Natural killer cell (primary cell): ENCODE measurements around the gene CWC15. TPM values are rescaled to one million over a fixed set of nuclear protein-coding genes. Genes with fewer than 3 reads are reported as not detected.

Source experiments
- ATAC-seq, 3 donors: fragments of 150-1000 bp in 2 of 3; fragments of 200-7000 bp in 1 of 3; cut with Tn5 transposase; 1 replicate in 1 of 3; 2 replicates in 2 of 3; pipeline ENCODE4 v1.10.0; 2021; ENCODE audit warnings: mild to moderate bottlenecking in 2 of 3, moderate library complexity in 2 of 3
- DNase-seq, 2 donors: peaks; one replicate each; pipeline versions ENCODE4 v3.0.0 to v3.0.0-alpha.2; 2013 to 2021; ENCODE audit warnings: mixed read lengths in 1 of 2
- H3K27ac ChIP-seq: one replicate; pipeline ENCODE4 v1.5.1; 2013; ENCODE audit warnings: mild to moderate bottlenecking, low read length
- H3K27me3 ChIP-seq: one replicate; pipeline ENCODE4 v1.6.1; 2013; ENCODE audit warnings: low read length; ENCODE audit not compliant: control insufficient read depth, insufficient read depth
- H3K36me3 ChIP-seq: one replicate; pipeline ENCODE4 v1.6.1; 2013; ENCODE audit warnings: low read length; ENCODE audit not compliant: control insufficient read depth, insufficient read depth
- H3K4me1 ChIP-seq: one replicate; pipeline ENCODE4 v1.6.1; 2013; ENCODE audit warnings: low read length; ENCODE audit not compliant: control insufficient read depth, insufficient read depth
- H3K4me3 ChIP-seq: one replicate; pipeline ENCODE4 v1.5.1; 2013; ENCODE audit warnings: low read length
- H3K9me3 ChIP-seq: one replicate; pipeline ENCODE4 v1.6.1; 2013; ENCODE audit warnings: low read length; ENCODE audit not compliant: control insufficient read depth, insufficient read depth
- H3K27ac Mint-ChIP-seq, 2 donors: one replicate each; pipeline ENCODE4 v1.8.0; 2022; ENCODE audit warnings: mild to moderate bottlenecking in 2 of 2, mixed read lengths in 2 of 2, moderate library complexity in 1 of 2
- H3K27me3 Mint-ChIP-seq, 2 donors: one replicate each; pipeline ENCODE4 v1.8.0; 2022; ENCODE audit warnings: low read depth in 2 of 2, mixed read lengths in 2 of 2
- H3K36me3 Mint-ChIP-seq: one replicate; pipeline ENCODE4 v1.8.0; 2022; ENCODE audit warnings: mixed read lengths
- H3K4me1 Mint-ChIP-seq, 2 donors: one replicate each; pipeline ENCODE4 v1.8.0; 2022; ENCODE audit warnings: mixed read lengths in 2 of 2
- H3K4me3 Mint-ChIP-seq: one replicate; pipeline ENCODE4 v1.8.0; 2022; ENCODE audit warnings: mild to moderate bottlenecking, moderate library complexity, mixed read lengths
- H3K9me3 Mint-ChIP-seq, 2 donors: one replicate each; pipeline ENCODE4 v1.8.0; 2022; ENCODE audit warnings: mixed read lengths in 2 of 2
- CTCF ChIP-seq: fragments of 200-600 bp; IDR thresholded peaks from one replicate; pipeline ENCODE4 v1.8.0; 2022; ENCODE audit warnings: antibody characterized with exemption
- WGBS: methylation state at CpG from one replicate; pipeline ENCODE4 v1.1.7; 2013; ENCODE audit warnings: missing lambda C conversion rate; ENCODE audit not compliant: insufficient coverage; 5-methylcytosine and 5-hydroxymethylcytosine counted together
- intact Hi-C: fragments of 100-400 bp; cut with micrococcal nuclease; formaldehyde crosslinking; loops from one replicate; pipeline ENCODE4 v1.14.2; 2022
- total RNA-seq, 4 donors: library from RNA; stranded (reverse); fragments of 120-200 nt in 1 of 4; gene quantifications; one replicate each; pipeline versions ENCODE4 v1.2.3 to v1.2.4, GENCODE V29; 2013 to 2022

The CWC15 gene
- total RNA-seq, 3 donors from 2014 or later (not counting 1 experiment from before 2014, with no cell fraction given): 76.8 to 90.7 (median 81.3) TPM

- H3K36me3 ChIP-seq: no peaks in the 10 kb centered on the region
- no peaks in the 10 kb centered on the region for H3K4me1 Mint-ChIP-seq
- intact Hi-C loops: no loop called here
- no peaks in the 10 kb centered on the region for H3K4me1 ChIP-seq
- peaks cover 26 to 62% of the 10 kb centered on the region in 2 donors for H3K27me3 Mint-ChIP-seq
- DNase-seq (no peak), ATAC-seq (no peak)
- no peak overlapping the region for H3K27ac ChIP-seq
- no peak overlapping the region for H3K4me3 Mint-ChIP-seq
- H3K4me3 ChIP-seq: no peak overlapping the region
- no peaks in the 10 kb centered on the region for H3K9me3 ChIP-seq
- no peak for TF ChIP-seq CTCF
- H3K36me3 Mint-ChIP-seq: no peaks in the 10 kb centered on the region
- no peaks in the 10 kb centered on the region for H3K9me3 Mint-ChIP-seq
- no peak overlapping the region for H3K27ac Mint-ChIP-seq
- H3K27me3 ChIP-seq: no peaks in the 10 kb centered on the region
These were observed 38.0 kb upstream of the CWC15 start for GRCh38 chr11:95011376-95011775.

- Histone ChIP-seq H3K4me3 (no peak overlapping the region), H3K9me3 (no peaks in the 10 kb centered on the region), H3K4me1 (no peaks in the 10 kb centered on the region), H3K27me3 (no peaks in the 10 kb centered on the region), H3K36me3 (no peaks in the 10 kb centered on the region), H3K27ac (no peak overlapping the region)
- DNase-seq (no peak), ATAC-seq (no peak)
- no peaks in the 10 kb centered on the region for H3K36me3 Mint-ChIP-seq
- H3K4me3 Mint-ChIP-seq: no peak overlapping the region
- H3K27ac Mint-ChIP-seq: no peak overlapping the region
- H3K27me3 Mint-ChIP-seq: peaks cover 27 to 52% of the 10 kb centered on the region in 2 donors
- 100% methylated on average over 1 of the region's 1 CpG for WGBS
- no peaks in the 10 kb centered on the region for H3K4me1 Mint-ChIP-seq
- no peak for TF ChIP-seq CTCF
- no peaks in the 10 kb centered on the region for H3K9me3 Mint-ChIP-seq
- intact Hi-C loops: no loop called here
These were observed 32.3 kb upstream of the CWC15 start for GRCh38 chr11:95005642-95006041.

DNA sequence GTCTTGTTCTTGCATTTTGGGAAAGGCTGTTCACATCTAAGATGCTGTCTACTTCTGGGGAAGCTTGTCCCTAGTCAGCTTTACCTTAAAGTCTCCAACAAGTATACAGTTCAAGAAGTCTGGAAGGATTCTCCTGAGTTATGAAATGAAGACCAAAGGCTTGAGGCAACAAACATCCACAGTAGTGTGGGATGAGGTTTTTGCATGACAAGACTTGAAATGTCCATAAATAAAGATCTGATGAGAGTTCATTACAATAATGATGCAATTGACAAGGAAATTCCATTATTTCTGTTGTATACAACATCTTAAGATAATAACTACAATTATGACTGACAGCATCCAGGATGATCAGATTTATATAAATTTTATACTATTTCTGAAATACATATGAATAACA lies 30.4 kb upstream of the CWC15 start:
- Histone ChIP-seq H3K36me3 (no peaks in the 10 kb centered on the region), H3K4me3 (no peak overlapping the region), H3K27me3 (no peaks in the 10 kb centered on the region), H3K4me1 (no peaks in the 10 kb centered on the region), H3K27ac (no peak overlapping the region), H3K9me3 (no peaks in the 10 kb centered on the region)
- H3K27me3 Mint-ChIP-seq: peaks cover 24 to 39% of the 10 kb centered on the region in 2 donors
- no peak overlapping the region for H3K4me3 Mint-ChIP-seq
- intact Hi-C loops: no loop called here
- no peak for TF ChIP-seq CTCF
- H3K36me3 Mint-ChIP-seq: no peaks in the 10 kb centered on the region
- ATAC-seq: no peak
- H3K9me3 Mint-ChIP-seq: no peaks in the 10 kb centered on the region
- no peak for DNase-seq
- H3K27ac Mint-ChIP-seq: no peak overlapping the region
- no peaks in the 10 kb centered on the region for H3K4me1 Mint-ChIP-seq

GRCh38 chr11:94998285-94998684 lies 24.9 kb upstream of the CWC15 start:
- no peak for DNase-seq
- H3K9me3 ChIP-seq: no peaks in the 10 kb centered on the region
- H3K27me3 Mint-ChIP-seq: peaks cover 3 to 5% of the 10 kb centered on the region in 2 donors
- no peak for ATAC-seq
- H3K9me3 Mint-ChIP-seq: no peaks in the 10 kb centered on the region
- no peak overlapping the region for H3K4me3 ChIP-seq
- no peak overlapping the region for H3K27ac ChIP-seq
- H3K4me1 ChIP-seq: no peaks in the 10 kb centered on the region
- 87% methylated on average over 13 of the region's 13 CpGs for WGBS
- no peak overlapping the region for H3K4me3 Mint-ChIP-seq
- H3K27ac Mint-ChIP-seq: no peak overlapping the region
- H3K36me3 Mint-ChIP-seq: no peaks in the 10 kb centered on the region
- no peaks in the 10 kb centered on the region for H3K4me1 Mint-ChIP-seq
- TF ChIP-seq CTCF: no peak
- intact Hi-C loops: no loop called here
- H3K27me3 ChIP-seq: no peaks in the 10 kb centered on the region
- no peaks in the 10 kb centered on the region for H3K36me3 ChIP-seq
